Lung microvascular endothelial cell (primary cell): ENCODE measurements around the gene NUMB. TPM values are rescaled to one million over a fixed set of nuclear protein-coding genes. Genes with fewer than 3 reads are reported as not detected.

Experiments used
- DNase-seq, 2 donors: peaks; one replicate each; pipeline versions ENCODE4 v3.0.0 to v3.0.0-alpha.2; 2010; ENCODE audit warnings: low read depth in 2 of 2
- total RNA-seq: library from RNA; depleted of rRNA; stranded (reverse); fragments of >200 nt; gene quantifications from 2 replicates; pipeline ENCODE4 v1.2.1, GENCODE V29; 2014

Gene NUMB
- total RNA-seq, 1 donor from 2014 or later, result 51.6 TPM

DNA sequence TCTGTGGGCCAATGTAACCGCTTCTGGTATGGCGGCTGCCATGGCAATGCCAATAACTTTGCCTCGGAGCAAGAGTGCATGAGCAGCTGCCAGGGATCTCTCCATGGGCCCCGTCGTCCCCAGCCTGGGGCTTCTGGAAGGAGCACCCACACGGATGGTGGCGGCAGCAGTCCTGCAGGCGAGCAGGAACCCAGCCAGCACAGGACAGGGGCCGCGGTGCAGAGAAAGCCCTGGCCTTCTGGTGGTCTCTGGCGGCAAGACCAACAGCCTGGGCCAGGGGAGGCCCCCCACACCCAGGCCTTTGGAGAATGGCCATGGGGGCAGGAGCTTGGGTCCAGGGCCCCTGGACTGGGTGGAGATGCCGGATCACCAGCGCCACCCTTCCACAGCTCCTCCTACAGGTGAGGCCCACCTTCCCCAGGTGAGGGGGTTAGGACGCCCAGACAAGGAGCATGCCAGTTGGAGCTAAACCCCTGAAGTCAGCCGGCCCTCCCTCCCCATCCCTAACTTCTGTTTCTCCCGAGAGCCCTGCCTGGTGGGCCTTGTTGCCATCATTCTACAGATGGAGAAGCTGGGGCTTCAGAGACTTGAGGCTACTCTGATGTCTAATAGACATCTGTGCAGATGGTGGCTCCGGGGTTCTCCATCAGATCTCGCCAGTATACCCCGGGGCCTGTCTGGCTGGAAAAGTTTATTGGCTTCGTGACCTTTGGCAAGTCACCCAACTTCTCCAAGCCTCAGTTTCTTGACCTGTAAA, 195.7 kb downstream of the NUMB start:
- no peak for DNase-seq

DNA sequence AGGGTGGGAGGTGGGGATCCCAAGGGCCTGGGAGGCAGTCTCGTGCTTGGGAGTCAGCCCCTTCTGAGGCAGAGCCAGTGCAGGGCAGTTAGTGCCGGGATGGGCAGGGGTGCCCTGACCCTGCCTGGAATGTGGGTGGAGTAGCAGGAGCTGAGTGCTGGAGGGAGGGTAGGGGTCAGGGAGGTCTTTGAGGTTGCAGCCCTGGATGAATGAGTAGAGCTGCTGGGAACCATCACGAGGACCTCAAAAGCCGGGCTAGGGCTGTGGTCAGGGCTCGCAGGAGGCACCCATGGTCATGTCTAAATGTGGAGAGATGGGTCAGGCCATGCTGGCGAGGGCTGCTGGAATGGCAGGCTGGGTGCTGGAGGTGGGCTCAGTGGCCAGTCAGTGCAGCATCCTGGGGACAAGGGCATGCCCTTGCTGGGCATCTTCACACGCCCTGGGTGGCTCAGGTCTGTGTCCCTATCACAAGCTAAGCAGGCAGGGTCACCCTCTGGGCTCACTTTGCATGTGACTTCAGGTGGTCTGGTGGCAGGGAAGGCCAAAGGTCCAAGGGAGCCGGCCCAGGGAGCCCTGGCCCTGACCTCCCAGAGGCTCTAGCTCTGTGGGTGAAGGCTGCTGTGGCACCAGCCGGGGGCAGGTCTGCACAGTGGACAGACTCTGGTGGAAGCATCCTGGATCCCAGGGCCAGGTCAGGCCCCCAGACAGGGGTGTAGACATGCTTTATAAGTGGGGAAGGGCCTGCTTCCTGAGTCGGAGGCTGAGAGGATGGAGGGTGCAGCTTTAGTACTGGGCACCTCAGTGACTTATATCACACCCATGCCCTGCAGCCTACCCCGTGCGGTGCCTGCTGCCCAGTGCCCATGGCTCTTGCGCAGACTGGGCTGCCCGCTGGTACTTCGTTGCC, 196.6 kb downstream of the NUMB start:
- DNase-seq, result no peak

DNA sequence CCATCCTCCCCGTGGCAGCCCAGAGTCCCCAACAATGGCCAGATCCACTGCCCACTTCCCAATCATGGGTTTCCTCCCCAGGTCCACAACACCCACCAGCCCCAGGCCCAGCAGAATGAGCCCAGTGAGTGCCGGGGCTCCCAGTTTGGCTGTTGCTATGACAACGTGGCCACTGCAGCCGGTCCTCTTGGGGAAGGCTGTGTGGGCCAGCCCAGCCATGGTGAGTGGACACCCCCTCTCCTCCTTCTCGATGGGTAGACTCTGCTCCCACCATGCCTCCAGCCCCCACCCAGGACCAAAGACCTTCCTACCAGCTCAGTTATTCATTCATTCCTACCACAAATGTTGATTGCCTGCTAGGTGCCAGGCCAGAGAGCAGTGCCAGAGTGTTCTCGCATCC, 197.3 kb downstream of the NUMB start:
- no peak for DNase-seq

DNA sequence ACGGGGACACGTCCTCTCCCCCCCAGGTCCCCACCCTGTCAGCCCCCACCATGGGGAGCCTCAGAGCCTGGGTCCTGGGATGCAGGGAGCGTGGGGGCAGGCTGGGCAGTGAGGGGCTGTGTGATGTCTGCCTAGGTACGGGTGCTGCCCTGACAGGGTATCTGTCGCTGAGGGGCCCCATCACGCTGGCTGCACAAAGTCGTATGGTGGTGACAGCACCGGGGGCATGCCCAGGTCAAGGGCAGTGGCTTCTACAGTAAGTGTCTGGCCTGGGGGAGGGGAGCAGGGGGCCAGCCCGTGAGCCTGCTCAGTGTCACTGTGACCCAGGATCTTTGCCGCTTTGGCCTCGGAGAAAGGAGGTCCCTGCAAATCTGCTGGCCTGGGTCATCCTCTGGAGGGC, 197.8 kb downstream of the NUMB start:
- DNase-seq, result no peak

DNA sequence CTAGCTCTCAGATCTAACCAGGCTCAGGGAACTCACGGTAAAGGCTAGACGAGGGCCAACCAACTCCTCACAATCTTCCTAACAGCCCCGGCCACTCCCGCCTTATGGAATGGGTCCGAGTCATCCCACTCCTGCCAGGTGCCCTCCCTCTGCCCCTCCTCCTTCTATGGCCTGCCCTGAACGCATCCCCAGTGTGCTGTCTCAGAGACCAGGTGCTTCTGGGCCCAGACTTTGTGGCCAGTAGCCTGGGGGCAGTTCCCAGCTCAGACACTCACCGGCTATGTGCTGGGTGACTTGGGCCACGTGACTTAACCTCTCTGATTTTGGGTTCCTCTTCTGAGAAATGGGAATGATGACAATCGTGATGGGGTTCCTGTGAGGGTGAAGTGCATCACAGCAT, 198.5 kb downstream of the NUMB start:
- DNase-seq, result no peak

DNA sequence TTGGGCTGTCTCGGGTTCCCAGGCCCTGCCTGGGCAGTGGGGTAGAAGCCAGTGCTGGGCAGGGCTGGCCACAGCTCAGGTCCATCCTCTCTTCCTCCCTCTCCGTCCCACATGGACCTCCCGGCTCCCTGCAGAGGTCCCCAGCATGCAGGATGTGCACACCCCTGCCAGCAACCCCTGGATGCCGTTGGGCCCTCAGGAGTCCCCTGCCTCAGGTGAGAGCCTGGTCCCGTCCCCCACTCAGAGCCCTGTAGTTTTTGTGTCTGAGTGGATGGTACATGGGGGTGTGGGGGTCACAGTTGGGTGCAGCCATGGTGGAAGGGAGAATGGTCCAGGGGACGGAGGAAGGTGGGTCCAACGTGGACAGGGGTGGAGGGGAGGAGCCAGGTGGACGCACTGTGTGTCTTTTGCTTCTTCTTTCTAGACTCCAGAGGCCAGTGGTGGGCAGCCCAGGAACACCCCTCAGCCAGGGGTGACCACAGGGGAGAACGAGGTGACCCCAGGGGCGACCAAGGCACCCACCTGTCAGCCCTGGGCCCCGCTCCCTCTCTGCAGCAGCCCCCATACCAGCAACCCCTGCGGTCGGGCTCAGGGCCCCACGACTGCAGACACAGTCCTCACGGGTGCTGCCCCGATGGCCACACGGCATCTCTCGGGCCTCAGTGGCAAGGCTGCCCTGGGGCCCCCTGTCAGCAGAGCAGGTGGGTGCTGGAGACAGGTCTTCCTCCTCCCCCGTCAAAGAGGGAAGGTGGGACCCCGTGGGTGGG, 199.3 kb downstream of the NUMB start:
- no peak for DNase-seq

DNA sequence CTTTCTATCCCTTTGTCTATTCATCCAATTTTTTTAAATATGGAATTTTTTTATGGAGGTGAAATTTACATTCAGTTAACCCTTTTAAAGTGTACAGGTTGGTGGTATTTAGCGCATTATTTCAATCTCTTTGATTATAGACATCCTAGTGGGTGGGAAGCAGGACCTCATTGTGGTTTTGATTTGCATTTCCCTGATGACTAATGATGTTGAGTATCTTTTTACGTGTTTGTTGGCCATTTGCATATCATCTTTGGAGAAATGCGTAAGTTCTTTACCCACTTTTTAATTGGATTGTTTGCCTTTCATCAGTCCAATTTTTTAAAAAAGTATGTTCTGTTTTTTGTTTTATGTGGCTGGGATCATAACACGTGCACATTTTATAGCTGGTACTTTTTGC, 200.3 kb downstream of the NUMB start:
- no peak for DNase-seq

DNA sequence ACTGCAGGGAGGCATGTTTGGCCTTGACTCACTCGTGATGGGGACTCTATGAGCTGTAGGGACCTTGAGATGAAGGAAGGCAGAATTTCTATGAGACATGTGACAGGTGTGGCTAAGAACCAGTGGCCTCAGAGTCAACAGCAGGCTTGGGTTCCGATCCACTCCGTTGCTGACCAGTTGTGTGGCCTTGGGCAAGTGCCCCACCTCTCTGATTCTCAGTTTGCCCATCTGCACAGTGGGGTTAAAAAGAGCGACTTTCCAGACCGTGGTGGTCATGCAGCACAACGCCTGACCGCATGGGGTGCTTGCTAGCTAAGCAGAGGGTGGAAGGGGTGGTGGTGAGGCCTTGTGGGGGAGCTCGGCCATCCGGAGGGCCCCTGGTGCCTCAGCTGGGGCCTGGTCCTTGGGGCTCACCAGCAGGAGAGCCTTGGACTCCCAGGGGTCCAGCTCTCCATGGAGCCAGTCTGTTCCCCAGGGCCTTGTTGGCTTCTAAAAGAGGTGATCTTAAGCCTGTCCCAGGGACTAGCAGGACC, 202.6 kb downstream of the NUMB start:
- DNase-seq, result no peak

DNA sequence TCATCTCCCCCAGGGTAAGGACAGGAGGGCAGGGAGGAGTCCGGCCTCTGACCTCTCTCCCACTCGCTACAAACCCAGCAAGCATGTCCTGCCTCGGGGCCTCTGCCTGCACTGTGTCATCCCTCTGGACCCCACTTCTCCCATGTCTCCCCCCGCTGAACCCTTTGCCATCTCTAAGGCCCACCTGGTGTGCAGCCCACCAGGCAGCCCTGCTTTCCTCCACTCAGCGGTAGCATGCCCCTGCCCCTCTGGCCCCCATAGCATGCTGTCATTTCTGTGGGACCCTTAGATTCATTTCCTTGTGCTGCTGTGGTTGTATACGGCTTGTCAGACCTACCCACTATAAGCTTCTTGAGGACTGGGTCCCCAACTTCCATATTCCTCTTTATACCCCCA, 203.3 kb downstream of the NUMB start:
- DNase-seq, result no peak

DNA sequence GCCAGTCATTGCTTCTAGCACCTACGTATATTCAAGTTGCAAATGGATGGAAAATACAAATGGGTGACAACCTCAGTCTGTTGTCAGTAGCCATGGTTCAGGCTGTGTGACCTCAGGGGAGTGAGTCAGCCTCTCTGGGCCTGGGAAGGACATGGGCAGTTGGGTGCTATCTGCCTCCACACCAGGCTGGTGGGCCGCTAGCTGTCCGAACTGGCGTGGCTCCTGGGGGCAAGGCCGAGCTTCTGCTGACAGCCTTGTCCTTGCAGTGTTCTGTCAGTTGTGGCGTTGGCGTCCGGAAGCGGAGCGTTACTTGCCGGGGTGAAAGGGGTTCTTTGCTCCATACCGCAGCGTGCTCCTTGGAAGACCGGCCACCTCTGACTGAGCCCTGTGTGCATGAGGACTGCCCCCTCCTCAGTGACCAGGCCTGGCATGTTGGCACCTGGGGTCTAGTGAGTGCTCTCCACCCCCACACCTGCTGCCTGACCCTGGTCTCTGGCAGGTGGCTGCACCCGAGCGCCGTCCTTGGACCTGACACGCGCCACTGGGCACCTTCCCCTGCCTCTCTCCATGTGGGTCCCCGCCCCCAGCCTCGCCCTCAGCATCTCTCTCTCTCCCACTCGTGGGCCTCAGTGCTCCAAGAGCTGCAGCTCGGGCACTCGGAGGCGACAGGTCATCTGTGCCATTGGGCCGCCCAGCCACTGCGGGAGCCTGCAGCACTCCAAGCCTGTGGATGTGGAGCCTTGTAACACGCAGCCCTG, 203.9 kb downstream of the NUMB start:
- no peak for DNase-seq

DNA sequence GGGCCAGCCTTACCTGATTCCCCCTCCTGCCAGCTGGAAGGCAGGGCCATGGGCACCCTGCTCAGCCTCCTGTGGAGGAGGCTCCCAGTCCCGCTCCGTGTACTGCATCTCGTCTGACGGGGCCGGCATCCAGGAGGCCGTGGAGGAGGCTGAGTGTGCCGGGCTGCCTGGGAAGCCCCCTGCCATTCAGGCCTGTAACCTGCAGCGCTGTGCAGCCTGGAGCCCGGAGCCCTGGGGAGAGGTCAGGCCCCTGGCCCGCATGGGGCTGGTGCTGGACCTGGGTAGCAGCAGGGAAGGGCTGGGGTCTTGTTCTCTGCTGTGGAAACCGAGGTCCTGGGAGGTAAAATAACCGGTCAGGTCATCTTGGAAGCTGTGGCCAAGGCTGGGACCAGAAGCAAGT, 204.6 kb downstream of the NUMB start:
- no peak for DNase-seq

DNA sequence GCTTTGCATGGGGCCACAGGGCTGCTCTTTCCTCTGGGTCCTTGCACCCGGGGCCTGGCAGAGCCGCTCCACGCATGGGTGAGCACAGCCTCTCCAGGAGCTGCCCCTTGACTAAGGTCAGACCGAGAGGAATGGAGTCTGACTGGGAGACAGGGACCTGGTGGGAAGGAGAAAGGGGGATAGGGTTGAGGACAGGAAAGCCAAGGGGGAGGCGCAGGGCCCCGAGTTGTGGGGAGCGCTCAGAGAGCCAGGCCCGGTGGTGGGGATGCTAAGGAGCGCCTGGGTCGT, 205.1 kb downstream of the NUMB start:
- DNase-seq, result no peak

DNA sequence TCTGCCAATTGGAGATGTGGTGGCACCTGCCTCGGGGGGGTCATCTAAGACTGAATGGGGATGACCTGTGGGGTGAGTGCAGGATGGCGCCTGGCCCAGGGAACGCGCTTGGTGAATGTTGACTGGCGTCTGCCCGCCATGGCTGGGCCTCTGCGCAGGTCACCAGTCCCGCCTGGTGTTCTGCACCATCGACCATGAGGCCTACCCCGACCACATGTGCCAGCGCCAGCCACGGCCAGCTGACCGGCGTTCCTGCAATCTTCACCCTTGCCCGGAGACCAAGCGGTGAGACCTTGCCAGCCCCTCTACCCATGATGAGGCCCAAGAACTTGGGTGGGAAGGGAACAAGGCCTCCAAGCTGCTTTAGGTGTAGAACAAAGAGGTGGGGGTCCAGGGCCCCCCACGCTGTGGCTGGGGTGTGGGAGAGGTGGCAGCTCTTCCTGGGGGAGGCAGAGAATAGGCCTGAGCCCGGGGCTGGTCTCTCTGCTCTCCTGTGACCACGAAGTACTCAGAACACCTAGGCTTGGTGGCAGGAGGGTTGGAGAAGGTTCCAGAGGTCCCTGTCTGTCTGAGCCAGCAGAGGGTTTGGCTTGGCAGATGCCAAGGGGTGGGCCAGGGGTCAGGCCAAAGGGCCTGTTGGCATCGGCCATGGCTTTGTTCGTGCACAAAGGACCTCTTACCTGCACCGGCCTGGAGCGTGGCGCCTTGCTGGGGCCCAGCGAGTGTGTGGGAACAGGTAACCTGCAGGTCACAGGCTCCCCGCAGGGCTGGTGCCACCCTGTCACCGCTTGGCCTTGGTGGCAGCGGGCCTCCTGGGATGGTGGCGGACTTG, 205.6 kb downstream of the NUMB start:
- no peak for DNase-seq

DNA sequence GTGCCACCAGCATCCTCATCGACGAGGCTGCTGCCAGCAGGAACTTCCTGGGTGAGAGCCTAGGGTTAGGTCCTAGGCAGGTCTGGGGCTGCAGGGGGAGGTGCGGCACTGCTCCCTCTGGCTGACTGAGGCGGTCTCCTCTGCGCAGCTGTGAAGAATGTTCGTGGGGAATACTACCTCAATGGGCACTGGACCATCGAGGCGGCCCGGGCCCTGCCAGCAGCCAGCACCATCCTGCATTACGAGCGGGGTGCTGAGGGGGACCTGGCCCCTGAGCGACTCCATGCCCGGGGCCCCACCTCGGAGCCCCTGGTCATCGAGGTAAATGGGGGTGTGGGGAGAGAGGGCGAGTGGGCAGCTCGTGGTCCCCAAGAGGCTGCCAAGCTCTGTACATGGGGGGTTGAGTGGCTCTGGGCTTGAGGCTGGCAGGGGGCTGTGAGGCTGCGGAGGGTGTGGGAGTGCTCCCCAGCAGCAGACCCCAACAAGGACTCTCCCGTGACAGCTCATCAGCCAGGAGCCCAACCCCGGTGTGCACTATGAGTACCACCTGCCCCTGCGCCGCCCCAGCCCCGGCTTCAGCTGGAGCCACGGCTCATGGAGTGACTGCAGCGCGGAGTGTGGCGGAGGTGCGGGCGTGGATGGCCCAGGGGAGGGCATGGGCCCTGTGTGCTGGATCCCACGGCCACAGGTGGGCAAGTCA, 206.7 kb downstream of the NUMB start:
- no peak for DNase-seq

DNA sequence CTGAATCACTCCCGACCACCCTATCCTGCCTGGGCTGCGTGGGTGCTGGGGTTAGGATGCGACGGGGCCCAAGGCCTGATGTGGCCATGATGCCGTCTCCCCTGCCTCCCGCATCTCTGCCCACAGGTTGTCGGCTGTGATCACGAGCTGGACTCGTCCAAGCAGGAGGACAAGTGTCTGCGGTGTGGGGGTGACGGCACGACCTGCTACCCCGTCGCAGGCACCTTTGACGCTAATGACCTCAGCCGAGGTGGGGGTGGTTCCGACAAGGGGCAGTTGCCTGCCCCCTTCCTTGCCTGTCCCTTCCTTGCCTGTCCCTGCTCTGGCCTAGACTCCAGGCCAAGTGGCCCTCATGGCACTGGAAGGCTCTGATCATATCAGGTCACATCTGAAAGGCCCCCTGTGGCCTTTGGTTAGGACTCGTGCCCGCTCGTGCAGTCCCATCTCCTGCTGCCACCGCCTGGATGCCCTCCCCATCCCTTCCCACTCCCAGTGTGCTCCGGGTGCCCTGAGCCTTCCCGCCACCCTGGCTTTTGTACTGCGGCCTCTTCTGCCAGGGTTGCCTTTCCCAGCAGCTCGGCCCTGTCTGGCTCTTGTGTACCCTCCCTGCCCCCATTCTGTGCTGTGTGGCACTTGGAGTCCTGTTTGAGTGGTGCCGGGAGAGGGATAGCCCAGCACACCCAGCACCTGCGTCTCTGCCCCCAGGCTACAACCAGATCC, 207.4 kb downstream of the NUMB start:
- no peak for DNase-seq

DNA sequence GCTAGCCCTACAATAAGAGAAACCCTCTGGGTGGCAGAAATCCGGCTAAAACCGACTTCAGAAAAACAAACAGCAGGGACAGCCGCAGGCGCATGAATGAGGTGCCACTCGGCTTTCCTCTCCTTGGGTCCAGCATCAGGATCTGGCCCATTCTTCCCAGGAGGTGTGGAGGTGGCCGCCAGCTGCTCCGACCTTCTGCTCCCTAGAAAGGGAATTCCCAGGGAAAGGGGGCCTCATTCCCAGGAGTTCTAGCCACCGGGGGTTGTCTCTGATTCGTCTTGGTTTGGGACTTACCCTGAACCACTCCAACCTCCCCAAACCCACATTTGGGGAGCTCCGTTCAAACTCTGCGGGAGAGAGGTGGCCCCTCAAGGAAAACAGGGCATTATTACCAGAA, 208.0 kb downstream of the NUMB start:
- no peak for DNase-seq

DNA sequence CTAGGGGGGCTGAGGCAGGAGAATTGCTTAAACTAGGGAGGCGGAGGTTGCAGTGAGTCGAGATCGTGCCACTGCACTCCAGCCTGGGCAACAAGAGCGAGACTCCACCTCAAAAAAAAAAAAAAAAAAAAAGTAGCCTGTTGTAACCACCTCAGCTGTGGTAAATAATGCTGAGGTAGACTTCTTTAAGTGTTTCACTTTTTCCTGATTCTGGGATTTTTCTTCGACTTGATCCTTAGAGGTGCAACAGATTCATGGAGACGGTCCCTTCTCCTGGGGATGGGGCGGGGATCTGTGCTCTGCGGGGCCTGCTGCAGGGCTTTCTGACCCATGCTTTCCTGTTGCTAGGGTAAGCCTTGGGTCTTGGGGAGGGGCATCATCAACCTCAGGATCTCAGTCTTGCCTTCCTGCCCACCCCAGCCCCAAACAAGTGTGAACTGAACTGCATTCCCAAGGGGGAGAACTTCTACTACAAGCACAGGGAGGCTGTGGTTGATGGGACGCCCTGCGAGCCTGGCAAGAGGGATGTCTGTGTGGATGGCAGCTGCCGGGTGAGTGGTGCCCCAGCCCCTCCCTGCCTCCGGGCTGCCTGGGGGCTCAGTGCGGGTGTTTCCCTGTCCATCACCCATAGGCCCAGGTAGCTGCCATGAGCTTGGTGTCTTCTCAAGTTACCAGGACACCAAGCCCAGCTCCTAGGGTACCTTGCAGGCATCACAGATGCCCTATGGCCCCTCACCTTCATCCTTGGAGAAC, 208.6 kb downstream of the NUMB start:
- no peak for DNase-seq

DNA sequence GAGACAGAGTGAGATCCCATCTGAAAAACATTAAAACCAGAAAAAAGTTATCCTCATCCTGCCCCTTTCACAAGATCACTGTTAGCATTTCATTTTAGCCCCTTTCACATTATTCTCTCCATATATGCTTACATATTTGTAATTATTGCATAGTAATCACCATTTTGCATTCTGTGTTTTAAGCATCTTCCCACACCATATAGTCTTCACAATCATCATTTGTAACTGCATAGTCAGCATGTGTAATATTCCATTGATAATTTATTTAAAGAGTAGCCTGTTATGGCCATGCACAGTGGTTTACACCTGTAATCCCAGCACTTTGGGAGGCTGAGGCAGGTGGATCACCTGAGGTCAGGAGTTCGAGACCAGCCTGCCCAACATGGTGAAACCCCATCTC, 209.2 kb downstream of the NUMB start:
- DNase-seq, result no peak
